Activated CD8-positive, alpha-beta memory T cell treated with anti-CD3 and anti-CD28 coated beads, Interleukin-2, amount 10 ng/mL, durations not matched to agents 7 days and 5 days (primary cell): ENCODE measurements around the gene FNDC7. TPM values are rescaled to one million over a fixed set of nuclear protein-coding genes. Genes with fewer than 3 reads are reported as not detected.

ENCODE experiments used
- ATAC-seq: fragments of 150-1000 bp; cut with Tn5 transposase; one replicate; pipeline ENCODE4 v1.10.0; 2021; ENCODE audit warnings: moderate library complexity
- CTCF ChIA-PET: fragments of 350-600 bp; sonication (Branson Sonifier 250); formaldehyde crosslinking; loops from one replicate; lab custom pipeline; 2021; ENCODE audit warnings: antibody characterized with exemption; lab: Charles Lee
- DNase-seq: peaks from one replicate; pipeline ENCODE4 v3.0.0-alpha.2; 2020
- H3K27ac Mint-ChIP-seq: one replicate; pipeline ENCODE4 v1.8.0; 2021; ENCODE audit warnings: mild to moderate bottlenecking, mixed read lengths
- H3K27me3 Mint-ChIP-seq: one replicate; pipeline ENCODE4 v1.8.0; 2021; ENCODE audit warnings: mixed read lengths
- H3K36me3 Mint-ChIP-seq: one replicate; pipeline ENCODE4 v1.8.0; 2021; ENCODE audit warnings: mild to moderate bottlenecking, mixed read lengths
- H3K4me1 Mint-ChIP-seq: one replicate; pipeline ENCODE4 v1.8.0; 2021; ENCODE audit warnings: mixed read lengths
- H3K4me3 Mint-ChIP-seq: one replicate; pipeline ENCODE4 v1.8.0; 2021; ENCODE audit warnings: mild to moderate bottlenecking, moderate library complexity, mixed read lengths
- H3K9me3 Mint-ChIP-seq: one replicate; pipeline ENCODE4 v1.8.0; 2022; ENCODE audit warnings: low read depth, mixed read lengths
- total RNA-seq, 2 experiments: library from RNA; stranded (reverse); gene quantifications; one replicate each; pipeline ENCODE4 v1.2.3, GENCODE V29; 2021

FNDC7 gene
- total RNA-seq, 2 experiments from 2014 or later, result not detected

DNA sequence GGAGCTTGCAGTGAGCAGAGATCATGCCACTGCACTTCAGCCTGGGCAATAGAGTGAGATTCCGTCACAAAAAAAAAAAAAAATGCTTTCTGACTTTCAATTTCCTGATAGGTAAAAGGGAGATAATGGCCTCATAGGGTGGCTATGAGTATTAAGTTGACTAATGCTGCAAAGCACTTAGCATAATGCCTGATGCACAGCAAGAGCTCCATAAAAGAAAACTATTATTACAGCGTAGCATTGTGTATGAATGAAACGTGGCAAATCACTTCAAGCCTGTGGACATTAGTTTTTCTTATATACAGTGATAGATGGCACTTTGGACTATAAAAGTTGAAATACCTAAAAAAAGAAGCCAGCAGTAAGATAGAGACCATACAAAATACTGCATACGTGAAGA, 16.8 kb downstream of the FNDC7 start:
- CTCF ChIA-PET, result no interaction called here
- Mint-ChIP-seq H3K4me3 (no peak overlapping the region), H3K9me3 (no peaks in the 10 kb centered on the region), H3K27me3 (peaks cover 9% of the 10 kb centered on the region), H3K4me1 (no peaks in the 10 kb centered on the region), H3K27ac (no peak overlapping the region), H3K36me3 (no peaks in the 10 kb centered on the region)
- DNase-seq (no peak), ATAC-seq (no peak)

DNA sequence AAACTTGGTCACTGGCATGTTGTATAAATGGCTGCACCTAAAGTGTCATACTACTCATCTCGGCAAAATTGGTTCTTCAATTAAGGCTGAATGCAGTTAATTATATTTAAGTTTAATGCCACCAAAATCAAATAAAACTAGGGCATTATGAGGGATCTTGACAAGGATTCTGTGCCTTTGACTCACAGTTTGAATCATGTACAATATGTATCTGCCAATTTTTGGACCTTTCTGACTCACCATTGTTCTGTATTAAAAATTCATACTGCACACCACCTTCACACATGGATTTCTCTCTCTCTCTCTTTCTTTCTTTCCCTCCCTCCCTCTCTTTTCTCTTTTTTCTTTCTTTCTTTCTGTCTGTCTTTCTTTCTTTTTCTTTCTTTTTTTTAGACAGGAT, 19.7 kb downstream of the FNDC7 start:
- no peaks in the 10 kb centered on the region for H3K9me3 Mint-ChIP-seq
- no peaks in the 10 kb centered on the region for H3K36me3 Mint-ChIP-seq
- DNase-seq, result no peak
- CTCF ChIA-PET, result interaction anchor here (0.7 to 1.1 kb wide), 2 partner anchors 10 to 96 kb away, joined by 3 read pairs; no protein-coding TSS in a partner anchor
- H3K27ac Mint-ChIP-seq, result no peak overlapping the region
- H3K4me3 Mint-ChIP-seq, result no peak overlapping the region
- H3K4me1 Mint-ChIP-seq, result no peaks in the 10 kb centered on the region
- no peak for ATAC-seq
- peaks cover 19% of the 10 kb centered on the region for H3K27me3 Mint-ChIP-seq

DNA sequence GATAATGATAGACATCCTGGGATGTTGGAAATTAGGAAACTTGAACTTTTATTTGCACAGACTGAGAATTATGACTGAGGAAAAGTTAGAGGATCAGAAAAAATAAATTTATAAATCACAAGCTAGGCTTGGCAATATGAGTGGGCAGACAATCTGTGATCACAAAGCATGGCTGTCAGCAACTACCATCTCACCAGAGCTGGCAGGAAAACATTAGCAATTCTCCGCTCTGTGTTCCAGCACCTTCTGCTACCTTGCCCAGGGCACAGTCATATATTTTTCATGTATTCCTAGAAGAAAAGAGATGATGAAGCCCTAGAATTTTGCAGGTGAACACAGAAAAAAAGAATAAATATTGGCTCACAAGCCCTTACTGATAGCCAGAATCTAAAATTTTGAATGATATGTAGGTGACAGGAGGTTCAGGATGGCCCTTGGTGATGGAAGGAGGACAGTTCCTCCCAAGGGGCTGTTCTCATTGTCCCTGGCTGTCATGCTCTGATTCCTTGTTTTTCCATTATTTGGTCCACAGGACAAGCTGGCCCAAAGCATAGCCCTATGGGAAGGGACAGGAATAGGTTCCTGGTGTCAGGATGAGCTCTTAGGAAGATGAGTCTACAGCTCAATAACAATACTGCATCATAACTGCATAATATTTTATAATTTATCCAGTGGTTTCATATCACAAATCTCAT, 21.6 kb downstream of the FNDC7 start:
- no peaks in the 10 kb centered on the region for H3K4me1 Mint-ChIP-seq
- ATAC-seq (no peak), DNase-seq (no peak)
- H3K27ac Mint-ChIP-seq, result no peak overlapping the region
- CTCF ChIA-PET, result interaction anchor here (1.2 to 1.4 kb wide), 2 partner anchors 15 to 151 kb away, joined by 3 read pairs; no protein-coding TSS in a partner anchor
- H3K27me3 Mint-ChIP-seq, result peaks cover 19% of the 10 kb centered on the region
- no peaks in the 10 kb centered on the region for H3K9me3 Mint-ChIP-seq
- H3K4me3 Mint-ChIP-seq, result no peak overlapping the region
- no peaks in the 10 kb centered on the region for H3K36me3 Mint-ChIP-seq

DNA sequence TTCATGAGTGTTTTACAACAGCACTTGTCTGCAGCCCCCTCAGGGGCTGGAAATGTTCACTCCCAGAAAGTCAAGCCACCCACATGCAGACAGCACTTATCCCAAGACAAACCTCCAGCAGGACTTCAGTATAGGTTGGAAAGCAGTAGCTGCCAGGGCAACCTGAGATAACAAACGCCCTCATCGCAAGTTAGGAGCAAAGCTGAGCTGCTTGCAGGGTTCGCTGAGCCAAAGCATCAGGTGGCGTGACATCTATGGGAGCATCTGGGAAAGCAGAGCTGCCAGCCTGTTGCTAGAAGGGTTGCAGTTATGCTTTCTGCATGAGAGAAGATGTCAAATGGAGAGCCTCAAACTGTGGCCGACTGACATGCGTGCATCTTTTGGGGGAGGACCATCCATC, 29.5 kb downstream of the FNDC7 start:
- H3K9me3 Mint-ChIP-seq, result no peaks in the 10 kb centered on the region
- H3K27ac Mint-ChIP-seq, result no peak overlapping the region
- peaks cover 5% of the 10 kb centered on the region for H3K4me1 Mint-ChIP-seq
- DNase-seq (no peak), ATAC-seq (no peak)
- no peaks in the 10 kb centered on the region for H3K27me3 Mint-ChIP-seq
- CTCF ChIA-PET, result no interaction called here
- H3K36me3 Mint-ChIP-seq, result peaks cover 7% of the 10 kb centered on the region
- no peak overlapping the region for H3K4me3 Mint-ChIP-seq

DNA sequence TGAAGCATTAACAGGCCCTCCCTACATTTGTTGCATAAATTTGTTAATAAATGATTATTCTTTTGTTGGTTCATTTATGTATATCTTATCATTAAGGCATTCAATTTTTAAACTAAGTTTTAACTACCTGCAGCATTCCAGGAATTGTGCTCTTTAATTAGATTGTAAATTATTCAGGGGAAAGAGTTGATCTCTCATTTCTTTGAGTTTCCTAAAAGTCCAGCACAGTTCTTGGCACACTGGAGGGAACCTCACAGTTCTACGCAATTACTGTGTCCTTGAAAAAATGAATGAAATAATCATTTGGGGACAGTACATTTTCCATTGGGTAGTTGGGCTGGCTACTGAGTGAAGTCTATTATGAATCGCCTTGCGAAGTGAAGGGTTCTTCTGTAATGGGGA, 33.3 kb downstream of the FNDC7 start:
- ATAC-seq, result no peak
- H3K27ac Mint-ChIP-seq, result peak overlapping the region; percentile 96
- CTCF ChIA-PET, result interaction anchor here (0.6 to 1.6 kb wide), 2 partner anchors 54 to 354 kb away, joined by 3 to 5 read pairs; partner anchors contain the start of gene PRPF38B
- peaks cover 24% of the 10 kb centered on the region for H3K36me3 Mint-ChIP-seq
- no peak for DNase-seq
- H3K9me3 Mint-ChIP-seq, result no peaks in the 10 kb centered on the region
- H3K27me3 Mint-ChIP-seq, result no peaks in the 10 kb centered on the region
- H3K4me1 Mint-ChIP-seq, result peaks cover 26% of the 10 kb centered on the region
- H3K4me3 Mint-ChIP-seq, result peak overlapping the region; percentile 100

DNA sequence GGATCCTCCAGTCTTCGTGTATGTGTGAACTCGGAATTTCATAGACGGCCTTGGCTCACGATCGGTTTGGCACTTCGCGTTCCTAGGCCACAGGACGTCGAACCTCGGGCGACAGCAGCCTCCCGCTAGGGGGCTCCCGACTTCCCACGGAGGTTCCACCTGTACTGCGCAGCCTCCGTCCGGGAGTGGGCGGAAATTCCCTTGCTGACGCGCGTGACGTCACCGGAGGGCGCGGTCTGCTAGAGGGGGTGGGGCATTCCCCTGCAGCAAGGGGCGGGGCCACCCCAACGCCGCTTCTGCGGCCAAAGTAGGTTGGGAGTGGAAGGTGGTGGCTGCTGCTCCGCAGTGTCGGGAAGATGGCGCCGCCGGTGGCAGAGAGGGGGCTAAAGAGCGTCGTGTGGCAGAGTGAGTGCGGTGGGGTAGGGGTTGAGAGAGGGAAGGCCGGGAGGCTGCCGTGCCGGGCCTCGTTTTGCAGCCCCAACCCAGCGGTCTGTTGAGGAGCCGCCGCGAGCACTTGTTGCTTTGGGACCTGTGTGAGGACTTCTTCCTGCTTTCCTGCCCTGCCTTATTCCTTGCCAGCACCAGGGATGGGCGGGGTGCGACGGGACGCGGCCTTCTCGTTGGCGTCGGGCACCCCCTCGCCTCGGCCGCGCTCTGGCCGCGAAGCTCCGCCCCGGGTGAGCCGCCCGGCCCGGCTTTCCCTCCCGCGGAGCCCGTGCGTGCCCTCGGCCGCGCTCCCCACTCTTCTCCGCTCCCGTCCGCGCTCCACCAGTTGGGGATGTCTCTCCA, 33.9 kb downstream of the FNDC7 start, which contains the start of gene STXBP3:
TSS of gene STXBP3 (plus strand) at position 293 of the 789 bp plus-strand sequence. CDS start at position 357, 64 bp downstream.
- no peaks in the 10 kb centered on the region for H3K9me3 Mint-ChIP-seq
- no peaks in the 10 kb centered on the region for H3K27me3 Mint-ChIP-seq
- H3K36me3 Mint-ChIP-seq, result peaks cover 24% of the 10 kb centered on the region
- H3K4me3 Mint-ChIP-seq, result peak within 1 kb of the TSS; percentile 100
- CTCF ChIA-PET, result interaction anchor here (0.7 to 1.6 kb wide), 4 partner anchors 53 to 368 kb away, joined by 3 to 5 read pairs (median 4); partner anchors contain the start of gene PRPF38B
- DNase-seq (peak; percentile 99), ATAC-seq (peak; percentile 90)
- peak within 1 kb of the TSS; percentile 96 for H3K27ac Mint-ChIP-seq
- H3K4me1 Mint-ChIP-seq, result peaks cover 27% of the 10 kb centered on the region

DNA sequence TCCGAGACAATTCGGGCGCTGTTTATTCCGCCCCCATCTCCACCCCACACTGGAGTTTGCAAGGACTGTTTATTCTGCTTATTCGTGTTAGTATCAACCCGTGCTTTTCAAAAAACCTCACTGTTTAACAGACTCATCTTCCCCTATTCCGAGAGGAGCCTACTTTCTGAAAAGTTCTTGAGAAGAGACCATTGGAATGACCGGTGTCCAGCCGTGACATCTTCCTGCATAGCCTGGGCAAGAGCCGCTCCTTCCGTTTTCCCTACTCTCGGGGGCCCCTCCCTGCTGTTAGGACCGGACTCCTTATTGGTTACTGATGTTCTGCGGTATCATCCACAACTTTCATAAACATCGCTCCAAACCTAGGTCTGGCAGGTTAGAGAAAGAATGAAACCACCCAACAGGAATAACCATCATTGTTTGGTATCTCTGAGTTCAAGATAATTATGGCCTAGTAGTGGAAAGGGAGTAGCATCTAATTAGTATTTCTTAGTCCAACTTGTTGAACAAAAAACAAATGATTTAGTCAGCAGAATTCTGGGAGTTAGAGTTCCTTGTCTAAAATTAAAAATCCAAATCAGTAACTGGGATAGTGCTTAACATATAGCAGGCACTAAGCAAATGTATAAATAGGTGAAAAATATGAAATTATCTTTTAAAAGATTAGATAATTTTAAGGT, 34.6 kb downstream of the FNDC7 start:
- ATAC-seq, result peak; percentile 35
- Mint-ChIP-seq H3K27me3 (no peaks in the 10 kb centered on the region), H3K9me3 (no peaks in the 10 kb centered on the region), H3K4me1 (peaks cover 27% of the 10 kb centered on the region), H3K27ac (peak overlapping the region; percentile 96), H3K36me3 (peaks cover 24% of the 10 kb centered on the region), H3K4me3 (peak overlapping the region; percentile 100)
- CTCF ChIA-PET, result interaction anchor here (0.7 to 1.0 kb wide), 3 partner anchors 53 to 367 kb away, joined by 3 to 4 read pairs (median 4); partner anchors contain the start of gene PRPF38B
- peak; percentile 59 for DNase-seq

DNA sequence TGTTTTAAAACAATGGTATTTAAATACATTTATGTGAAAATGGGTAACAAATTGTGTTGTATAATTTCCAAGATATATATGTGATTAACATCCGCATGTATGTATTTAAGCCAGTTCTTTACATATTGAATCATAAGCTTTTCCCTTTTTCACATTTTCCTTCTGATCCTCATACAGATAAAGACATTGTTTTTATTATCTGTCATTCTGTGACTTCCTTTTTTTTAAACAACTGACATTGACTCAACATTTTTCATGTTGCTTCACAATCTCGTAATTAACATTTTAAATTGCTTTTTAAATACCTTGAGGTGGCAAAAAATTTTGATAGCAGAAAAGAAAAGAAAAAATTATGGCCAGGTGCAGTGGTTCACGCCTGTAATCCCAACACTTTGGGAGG, 35.2 kb downstream of the FNDC7 start:
- H3K4me3 Mint-ChIP-seq, result peak overlapping the region; percentile 100
- no peaks in the 10 kb centered on the region for H3K27me3 Mint-ChIP-seq
- no peaks in the 10 kb centered on the region for H3K9me3 Mint-ChIP-seq
- no peak for ATAC-seq
- no peak for DNase-seq
- CTCF ChIA-PET, result no interaction called here
- peaks cover 30% of the 10 kb centered on the region for H3K4me1 Mint-ChIP-seq
- peaks cover 28% of the 10 kb centered on the region for H3K36me3 Mint-ChIP-seq
- no peak overlapping the region for H3K27ac Mint-ChIP-seq

DNA sequence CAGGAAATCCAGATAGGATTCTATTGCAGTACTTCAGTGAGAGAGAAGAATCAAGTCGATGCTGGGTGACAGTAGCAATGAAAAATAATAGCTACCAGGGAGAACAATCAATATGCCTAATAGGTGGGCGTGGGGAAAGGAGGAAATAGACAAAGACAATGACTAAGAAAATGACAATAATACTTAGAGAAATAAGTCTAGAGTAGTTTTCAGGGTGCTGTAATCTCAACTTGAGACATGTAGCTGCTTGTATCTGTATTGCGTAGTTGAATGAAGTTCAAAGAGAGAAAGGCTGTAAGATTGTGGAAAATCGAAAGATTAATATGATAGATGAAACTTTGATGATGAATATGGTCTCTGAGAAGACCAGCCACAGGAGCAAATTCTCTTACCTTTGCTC, 36.4 kb downstream of the FNDC7 start:
- Mint-ChIP-seq H3K4me1 (peaks cover 33% of the 10 kb centered on the region), H3K9me3 (no peaks in the 10 kb centered on the region), H3K27ac (no peak overlapping the region), H3K36me3 (peaks cover 31% of the 10 kb centered on the region), H3K27me3 (no peaks in the 10 kb centered on the region), H3K4me3 (no peak overlapping the region)
- DNase-seq (no peak), ATAC-seq (no peak)
- CTCF ChIA-PET, result interaction anchor here (1.1 kb wide), 1 partner anchor 14 kb away, joined by 3 read pairs; no protein-coding TSS in a partner anchor

DNA sequence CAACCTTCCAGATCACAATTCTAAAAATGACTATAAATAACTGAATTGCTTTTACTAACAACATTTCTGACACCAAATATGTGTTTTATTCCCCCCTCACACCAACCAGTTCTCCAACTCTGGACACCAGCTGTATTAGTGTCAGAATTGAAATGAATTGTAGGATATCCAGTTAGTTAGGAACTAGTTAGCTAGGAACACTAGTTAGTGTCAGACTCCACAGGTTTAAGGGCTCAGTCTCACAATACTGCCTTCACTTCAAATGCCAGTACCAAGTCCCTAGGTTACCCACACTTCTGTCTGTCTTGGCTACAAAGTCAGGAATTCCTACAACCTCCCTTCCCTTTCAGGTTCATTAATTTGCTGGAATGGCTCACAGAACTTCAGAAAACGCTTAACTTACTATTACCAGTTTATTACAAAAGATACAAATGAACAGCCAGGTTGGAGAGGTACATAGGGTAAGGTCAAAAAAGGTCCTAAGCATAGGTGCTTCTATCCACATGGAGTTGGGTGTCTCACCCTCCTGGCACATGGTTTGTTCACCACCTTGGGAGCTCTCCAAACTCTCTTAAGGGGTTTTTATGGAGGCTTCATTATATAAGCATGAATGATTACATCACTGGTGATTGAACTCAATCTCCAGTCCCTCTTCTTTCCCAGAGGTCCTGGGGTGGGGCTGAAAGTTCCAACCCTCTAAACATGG, 37.9 kb downstream of the FNDC7 start:
- Mint-ChIP-seq H3K9me3 (no peaks in the 10 kb centered on the region), H3K36me3 (peaks cover 37% of the 10 kb centered on the region), H3K4me3 (no peak overlapping the region), H3K27me3 (no peaks in the 10 kb centered on the region), H3K27ac (no peak overlapping the region), H3K4me1 (peaks cover 34% of the 10 kb centered on the region)
- DNase-seq (no peak), ATAC-seq (no peak)
- CTCF ChIA-PET, result interaction anchor here (1.2 kb wide), 1 partner anchor 102 kb away, joined by 3 read pairs; no protein-coding TSS in a partner anchor

DNA sequence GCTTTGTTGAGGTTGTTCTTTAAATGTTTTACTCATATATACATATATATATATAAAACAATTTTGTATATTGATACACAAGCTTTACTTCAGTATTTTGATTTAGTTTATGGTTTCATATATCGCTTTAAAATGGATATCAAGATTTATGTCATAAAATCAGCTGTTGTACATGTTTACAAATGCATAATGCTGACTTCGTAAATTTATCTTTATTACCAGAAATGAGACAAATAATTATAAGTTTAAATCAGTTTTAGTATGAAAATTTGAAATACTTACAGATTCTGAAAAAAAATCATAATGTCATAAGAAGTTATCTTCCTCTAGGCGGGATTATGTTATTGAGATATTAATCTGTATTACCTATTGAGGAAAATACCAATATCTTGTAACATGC, 40.7 kb downstream of the FNDC7 start:
- Mint-ChIP-seq H3K4me1 (peaks cover 23% of the 10 kb centered on the region), H3K4me3 (no peak overlapping the region)
- no peak for DNase-seq

DNA sequence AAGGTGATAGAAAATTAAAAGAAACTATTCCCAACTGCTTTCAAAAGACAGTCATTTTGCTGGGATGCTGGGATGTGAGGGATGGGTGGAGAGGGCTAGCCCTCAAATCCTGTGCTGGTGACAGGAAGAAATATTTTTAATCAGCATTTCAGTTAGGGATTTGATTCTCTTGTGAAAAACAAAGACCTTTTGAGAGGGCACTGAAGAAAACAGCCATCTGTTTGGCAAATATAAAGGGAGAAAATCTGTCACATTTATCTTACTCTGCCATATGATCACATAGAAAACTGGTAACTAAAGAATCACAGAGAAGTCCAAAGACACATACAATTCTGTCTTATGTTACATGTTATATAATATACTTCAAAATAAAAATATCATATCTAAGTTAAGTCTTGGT, 46.1 kb downstream of the FNDC7 start:
- CTCF ChIA-PET, result no interaction called here

More for the DNA sequence above, 40.7 kb downstream of the FNDC7 start:
- no peaks in the 10 kb centered on the region for H3K9me3 Mint-ChIP-seq
- ATAC-seq, result no peak
- H3K36me3 Mint-ChIP-seq, result peaks cover 32% of the 10 kb centered on the region
- H3K27me3 Mint-ChIP-seq, result no peaks in the 10 kb centered on the region
- H3K27ac Mint-ChIP-seq, result no peak overlapping the region
- CTCF ChIA-PET, result no interaction called here

More for the DNA sequence above, 46.1 kb downstream of the FNDC7 start:
- H3K4me1 Mint-ChIP-seq, result peaks cover 2% of the 10 kb centered on the region
- peaks cover 38% of the 10 kb centered on the region for H3K36me3 Mint-ChIP-seq
- DNase-seq, result no peak
- no peaks in the 10 kb centered on the region for H3K9me3 Mint-ChIP-seq
- no peak overlapping the region for H3K4me3 Mint-ChIP-seq
- H3K27me3 Mint-ChIP-seq, result no peaks in the 10 kb centered on the region
- no peak overlapping the region for H3K27ac Mint-ChIP-seq
- ATAC-seq, result no peak
